ENCODE measurements around the gene ZCCHC14.

GRCh38 chr16:87448866-87449265 lies 44.0 kb downstream of the ZCCHC14 start:
- TF ChIP-seq, protein P1, sequence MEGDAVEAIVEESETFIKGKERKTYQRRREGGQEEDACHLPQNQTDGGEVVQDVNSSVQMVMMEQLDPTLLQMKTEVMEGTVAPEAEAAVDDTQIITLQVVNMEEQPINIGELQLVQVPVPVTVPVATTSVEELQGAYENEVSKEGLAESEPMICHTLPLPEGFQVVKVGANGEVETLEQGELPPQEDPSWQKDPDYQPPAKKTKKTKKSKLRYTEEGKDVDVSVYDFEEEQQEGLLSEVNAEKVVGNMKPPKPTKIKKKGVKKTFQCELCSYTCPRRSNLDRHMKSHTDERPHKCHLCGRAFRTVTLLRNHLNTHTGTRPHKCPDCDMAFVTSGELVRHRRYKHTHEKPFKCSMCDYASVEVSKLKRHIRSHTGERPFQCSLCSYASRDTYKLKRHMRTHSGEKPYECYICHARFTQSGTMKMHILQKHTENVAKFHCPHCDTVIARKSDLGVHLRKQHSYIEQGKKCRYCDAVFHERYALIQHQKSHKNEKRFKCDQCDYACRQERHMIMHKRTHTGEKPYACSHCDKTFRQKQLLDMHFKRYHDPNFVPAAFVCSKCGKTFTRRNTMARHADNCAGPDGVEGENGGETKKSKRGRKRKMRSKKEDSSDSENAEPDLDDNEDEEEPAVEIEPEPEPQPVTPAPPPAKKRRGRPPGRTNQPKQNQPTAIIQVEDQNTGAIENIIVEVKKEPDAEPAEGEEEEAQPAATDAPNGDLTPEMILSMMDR (IDR thresholded peaks at IDR 0.05; ENCODE audit: low read length), result no peak
- no peak for TF ChIP-seq EZH2phosphoT487 (IDR thresholded peaks at IDR 0.05; ENCODE audit: low read length)
